HUES64 (cell line): ENCODE data around the gene DUOX1.

Source experiments
- H3K27ac ChIP-seq: 2 replicates; pipeline ENCODE4 v1.7.0; 2013; ENCODE audit warnings: low read depth, low read length, inconsistent platforms
- H3K27me3 ChIP-seq: 2 replicates; pipeline ENCODE4 v1.6.1; 2013; ENCODE audit warnings: mild to moderate bottlenecking, low read length; ENCODE audit not compliant: insufficient read depth
- H3K36me3 ChIP-seq: 2 replicates; pipeline ENCODE4 v1.6.1; 2013; ENCODE audit warnings: mild to moderate bottlenecking, low read length; ENCODE audit not compliant: insufficient read depth
- H3K4me1 ChIP-seq: 2 replicates; pipeline ENCODE4 v1.6.1; 2013; ENCODE audit warnings: mild to moderate bottlenecking, low read length, moderate library complexity; ENCODE audit not compliant: insufficient read depth
- H3K4me3 ChIP-seq: 2 replicates; pipeline ENCODE4 v1.5.1; 2013; ENCODE audit warnings: mild to moderate bottlenecking, low read length, moderate library complexity
- H3K9ac ChIP-seq: 2 replicates; pipeline ENCODE4 v1.6.1; 2013; ENCODE audit warnings: mild to moderate bottlenecking, low read depth, low read length
- H3K9me3 ChIP-seq: 2 replicates; pipeline ENCODE4 v1.6.1; 2013; ENCODE audit warnings: low read depth, low read length; ENCODE audit not compliant: insufficient read depth
- WGBS: fragments of 150-250, 120-280 bp; methylation state at CpG from one replicate; pipeline ENCODE4 v1.1.7; 2013; ENCODE audit warnings: missing lambda C conversion rate; 5-methylcytosine and 5-hydroxymethylcytosine counted together

DUOX1 gene

GRCh38 chr15:45163508-45163856 is 33.7 kb downstream of the DUOX1 start:
- no peaks in the 10 kb centered on the region for H3K9me3 ChIP-seq
- H3K27me3 ChIP-seq, result no peaks in the 10 kb centered on the region
- H3K27ac ChIP-seq, result no peak overlapping the region
- WGBS, result 83% methylated on average over 9 of the region's 9 CpGs
- H3K36me3 ChIP-seq, result no peaks in the 10 kb centered on the region
- no peak overlapping the region for H3K4me3 ChIP-seq
- H3K4me1 ChIP-seq, result peaks cover 6% of the 10 kb centered on the region
- H3K9ac ChIP-seq, result no peak overlapping the region

- Histone ChIP-seq H3K27ac (no peak overlapping the region), H3K4me1 (peaks cover 14% of the 10 kb centered on the region), H3K27me3 (no peaks in the 10 kb centered on the region), H3K9me3 (no peaks in the 10 kb centered on the region), H3K9ac (no peak overlapping the region), H3K36me3 (no peaks in the 10 kb centered on the region), H3K4me3 (no peak overlapping the region)
- WGBS, result no CpG with 5 or more reads among the region's 1 CpG
Measured at GRCh38 chr15:45164914-45165313, 35.1 kb downstream of the DUOX1 start.

DNA sequence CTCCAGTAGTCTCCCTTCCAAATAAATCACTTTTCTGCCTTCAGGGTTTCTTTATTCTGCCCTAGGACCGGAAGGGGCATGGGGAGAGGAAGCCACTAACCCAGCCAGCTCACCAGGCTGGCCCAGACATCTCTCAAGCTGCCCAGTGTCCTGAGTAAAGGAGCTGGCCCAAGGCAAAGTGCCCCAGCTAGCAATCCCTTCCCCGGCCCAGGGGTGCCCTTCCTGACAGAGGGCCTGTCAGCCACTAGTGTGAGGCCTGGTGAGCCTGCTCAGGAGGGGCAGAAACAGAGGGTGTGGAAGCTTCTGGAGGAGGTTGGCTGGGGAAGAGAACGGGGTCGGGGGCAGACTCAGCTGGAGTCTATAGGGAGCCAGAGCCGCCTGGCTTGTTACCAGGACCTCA is 35.7 kb downstream of the DUOX1 start:
- WGBS, result 91% methylated on average over 4 of the region's 5 CpGs

DNA sequence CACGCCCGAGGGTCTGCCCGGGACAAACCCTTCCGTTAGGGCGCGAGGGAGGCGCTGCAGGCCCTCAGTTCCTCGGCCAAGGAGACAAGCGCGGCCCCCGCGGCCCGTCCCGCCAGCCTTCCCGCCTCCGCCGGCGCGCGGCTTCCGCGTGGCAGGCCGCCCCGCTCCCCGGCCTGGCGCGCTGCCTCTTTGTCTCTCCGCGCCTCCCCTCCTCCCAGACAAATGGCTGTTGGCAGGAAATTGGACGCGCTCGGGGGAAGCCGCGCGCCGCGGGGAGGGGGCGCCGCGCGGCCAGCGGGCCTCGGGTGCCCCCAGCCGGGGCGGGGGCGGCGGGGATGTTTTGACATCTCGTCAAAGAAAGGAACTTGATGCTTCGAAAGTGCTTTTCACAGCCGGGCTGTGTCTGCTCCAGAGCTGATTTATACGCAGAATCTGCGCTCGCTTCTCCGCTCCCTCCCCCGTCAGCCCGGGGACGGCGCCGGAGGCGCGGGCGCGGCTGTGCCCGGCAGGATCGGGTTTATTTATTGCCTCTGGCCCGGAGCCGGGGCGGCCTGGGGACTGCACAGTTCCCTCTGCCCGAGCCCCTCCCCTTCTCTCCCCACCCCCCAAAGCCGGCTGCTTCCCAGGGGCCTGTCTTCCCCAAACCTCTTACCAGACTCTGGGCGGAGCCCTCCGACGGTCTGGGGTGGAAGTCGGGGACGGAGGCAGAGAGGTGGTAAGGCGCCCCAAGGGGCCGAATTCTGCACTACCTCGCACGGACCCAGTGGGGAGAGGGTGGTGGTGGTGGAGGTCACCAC is 37.2 kb downstream of the DUOX1 start:
- H3K4me3 ChIP-seq, result peak overlapping the region; percentile 73
- H3K4me1 ChIP-seq, result peaks cover 19% of the 10 kb centered on the region
- H3K9me3 ChIP-seq, result no peaks in the 10 kb centered on the region
- 0 out of 2 replicates have a peak, but pooled peaks cover 4% of the 10 kb centered on the region for H3K36me3 ChIP-seq
- H3K27ac ChIP-seq, result peak overlapping the region; percentile 96
- H3K9ac ChIP-seq, result peak overlapping the region; percentile 97
- WGBS, result under 1% methylated on average over 79 of the region's 79 CpGs
- H3K27me3 ChIP-seq, result no peaks in the 10 kb centered on the region

More for the DNA sequence above, 35.7 kb downstream of the DUOX1 start:
- H3K4me1 ChIP-seq, result peaks cover 19% of the 10 kb centered on the region
- no peaks in the 10 kb centered on the region for H3K9me3 ChIP-seq
- no peak overlapping the region for H3K4me3 ChIP-seq
- H3K27ac ChIP-seq, result no peak overlapping the region
- H3K36me3 ChIP-seq, result no peaks in the 10 kb centered on the region
- no peaks in the 10 kb centered on the region for H3K27me3 ChIP-seq
- H3K9ac ChIP-seq, result no peak overlapping the region

- H3K4me1 ChIP-seq, result peaks cover 19% of the 10 kb centered on the region
Measured at GRCh38 chr15:45167631-45168205, 37.9 kb downstream of the DUOX1 start.

DNA sequence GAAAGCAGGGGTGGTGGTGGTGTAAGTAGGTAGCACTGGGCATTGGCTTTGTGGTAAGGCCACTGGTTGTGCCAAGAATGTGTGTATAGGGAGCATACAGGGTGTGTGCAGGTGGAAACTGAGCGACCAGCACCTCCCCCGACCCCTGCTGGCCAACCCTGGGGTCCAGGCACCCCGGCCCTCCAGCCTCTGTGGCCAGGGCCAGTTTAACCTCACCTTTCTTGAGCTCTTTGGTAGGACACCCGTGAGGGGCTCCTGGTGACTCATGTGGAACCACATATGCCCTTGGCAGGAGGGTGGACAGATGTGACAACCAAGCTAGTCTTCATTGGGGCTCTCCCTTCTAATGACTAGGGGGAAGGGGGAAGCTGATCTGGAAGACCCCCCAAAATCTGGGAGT is 38.5 kb downstream of the DUOX1 start:
- no peak overlapping the region for H3K27ac ChIP-seq
- H3K27me3 ChIP-seq, result no peaks in the 10 kb centered on the region
- 0 out of 2 replicates have a peak, but pooled peaks cover 4% of the 10 kb centered on the region for H3K36me3 ChIP-seq
- H3K9me3 ChIP-seq, result no peaks in the 10 kb centered on the region
- H3K4me3 ChIP-seq, result no peak overlapping the region
- 93% methylated on average over 4 of the region's 4 CpGs for WGBS
- no peak overlapping the region for H3K9ac ChIP-seq
- peaks cover 19% of the 10 kb centered on the region for H3K4me1 ChIP-seq

More at GRCh38 chr15:45167631-45168205, 37.9 kb downstream of the DUOX1 start:
- Histone ChIP-seq H3K27me3 (no peaks in the 10 kb centered on the region), H3K9ac (0 out of 2 replicates have a peak overlapping the region, but pooled peaks have one; percentile 10), H3K27ac (no peak overlapping the region; the same call in 1 of the 2 replicates), H3K36me3 (0 out of 2 replicates have a peak, but pooled peaks cover 4% of the 10 kb centered on the region), H3K4me3 (peak overlapping the region; percentile 73), H3K9me3 (no peaks in the 10 kb centered on the region)
- 70% methylated on average over 9 of the region's 9 CpGs for WGBS

DNA sequence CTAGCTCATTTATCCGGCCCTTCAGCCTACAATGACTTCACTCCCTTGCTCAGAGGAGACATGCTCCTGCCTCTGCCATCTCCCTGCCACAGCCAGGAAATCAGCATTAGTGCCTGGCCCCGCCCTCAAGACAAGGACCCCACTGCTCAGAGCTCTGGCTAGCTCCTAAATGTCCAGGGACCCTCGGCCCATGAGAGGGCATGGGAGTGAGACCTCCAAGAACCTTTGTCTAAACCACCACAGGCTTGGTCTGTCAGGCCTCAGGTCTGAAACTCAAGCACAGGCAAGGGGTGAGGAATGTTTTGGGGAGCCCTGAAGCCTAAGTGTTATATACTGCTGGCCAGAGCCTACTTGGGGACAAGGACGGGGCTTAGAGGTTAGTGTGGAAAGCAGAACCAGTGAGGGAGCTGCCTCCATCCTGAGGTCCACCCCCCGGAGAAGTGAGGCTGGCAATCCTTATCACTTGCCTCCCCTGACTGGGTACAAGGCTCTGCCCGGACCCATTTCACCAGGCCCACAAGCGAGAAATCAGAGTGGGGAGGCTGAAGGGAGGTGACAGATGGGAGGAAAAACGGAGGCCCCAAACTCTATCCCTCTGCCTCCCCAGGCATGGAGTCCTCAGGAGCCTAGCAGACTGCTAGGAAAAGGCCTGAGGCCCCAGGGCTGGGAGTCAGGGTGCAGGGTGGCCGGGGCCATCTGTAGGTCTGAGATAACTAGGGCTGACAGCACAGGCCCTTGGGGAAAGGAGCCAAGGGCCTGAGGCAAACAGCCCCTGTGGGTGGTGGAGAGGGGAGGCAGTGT is 39.2 kb downstream of the DUOX1 start:
- peaks cover 19% of the 10 kb centered on the region for H3K4me1 ChIP-seq
- H3K4me3 ChIP-seq, result no peak overlapping the region
- no peak overlapping the region; the same call in 1 of the 2 replicates for H3K27ac ChIP-seq
- H3K9ac ChIP-seq, result no peak overlapping the region; the same call in 1 of the 2 replicates
- H3K27me3 ChIP-seq, result no peaks in the 10 kb centered on the region
- peaks cover 8% of the 10 kb centered on the region; the same call in 1 of the 2 replicates for H3K36me3 ChIP-seq
- no peaks in the 10 kb centered on the region for H3K9me3 ChIP-seq
- 85% methylated on average over 9 of the region's 9 CpGs for WGBS

DNA sequence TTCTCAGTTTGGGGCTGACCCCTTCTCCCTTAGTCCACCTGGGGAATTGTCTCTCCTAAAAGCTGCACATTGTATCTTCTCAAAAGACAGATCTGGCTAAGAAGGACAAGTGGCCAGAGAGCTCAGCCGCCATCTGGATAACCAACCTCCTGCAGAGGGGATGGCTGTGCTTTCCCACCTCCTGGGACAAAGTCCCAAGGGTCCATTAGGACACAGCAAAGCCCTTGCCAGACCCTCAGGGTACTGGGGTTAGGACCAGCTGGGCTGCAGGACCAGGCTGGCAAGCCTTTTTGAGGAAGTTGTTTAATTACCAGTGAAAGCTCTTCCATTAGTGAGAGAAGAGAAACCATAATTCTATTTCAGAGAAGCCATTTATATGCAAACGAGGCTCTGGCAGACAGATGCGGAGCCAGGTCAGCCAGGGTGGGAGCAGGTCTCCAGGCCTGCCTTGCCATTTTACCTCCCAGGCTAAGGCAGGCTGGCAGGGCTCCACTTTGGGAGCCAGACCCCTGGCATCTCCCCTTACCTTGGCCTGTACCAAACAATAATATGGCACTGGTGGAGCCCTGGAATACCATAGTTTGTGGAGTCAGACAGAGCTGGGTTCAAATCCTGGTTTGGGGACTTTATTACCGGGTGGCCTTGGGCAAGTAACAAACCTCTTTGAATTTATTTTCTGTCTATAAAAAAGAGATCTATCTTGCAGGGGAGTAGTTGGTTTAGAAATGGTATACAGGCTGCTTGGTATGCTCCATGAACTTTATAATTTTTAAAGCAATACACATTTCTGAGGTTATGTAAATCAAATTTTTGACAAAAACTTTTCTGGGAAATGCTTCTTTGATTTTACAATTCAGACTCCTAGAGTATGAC is 40.0 kb downstream of the DUOX1 start:
- Histone ChIP-seq H3K4me3 (no peak overlapping the region), H3K27me3 (no peaks in the 10 kb centered on the region), H3K9ac (no peak overlapping the region; the same call in 1 of the 2 replicates), H3K27ac (no peak overlapping the region; the same call in 1 of the 2 replicates), H3K9me3 (no peaks in the 10 kb centered on the region), H3K36me3 (peaks cover 13% of the 10 kb centered on the region), H3K4me1 (peaks cover 19% of the 10 kb centered on the region)
- WGBS, result 28% methylated on average over 3 of the region's 4 CpGs

- H3K27me3 ChIP-seq, result no peaks in the 10 kb centered on the region
- H3K9ac ChIP-seq, result no peak overlapping the region
- H3K4me3 ChIP-seq, result no peak overlapping the region
- H3K4me1 ChIP-seq, result peaks cover 19% of the 10 kb centered on the region
- H3K9me3 ChIP-seq, result no peaks in the 10 kb centered on the region
- H3K27ac ChIP-seq, result no peak overlapping the region
- H3K36me3 ChIP-seq, result peaks cover 21% of the 10 kb centered on the region
- WGBS, result 94% methylated on average over 12 of the region's 12 CpGs
Measured at GRCh38 chr15:45171912-45172311, 42.1 kb downstream of the DUOX1 start.

- peaks cover 13% of the 10 kb centered on the region for H3K4me1 ChIP-seq
- 93% methylated on average over 6 of the region's 6 CpGs for WGBS
- peaks cover 29% of the 10 kb centered on the region for H3K36me3 ChIP-seq
- H3K4me3 ChIP-seq, result no peak overlapping the region
- H3K27ac ChIP-seq, result no peak overlapping the region
- no peak overlapping the region for H3K9ac ChIP-seq
- no peaks in the 10 kb centered on the region for H3K27me3 ChIP-seq
- no peaks in the 10 kb centered on the region for H3K9me3 ChIP-seq
Measured at GRCh38 chr15:45174069-45174468, 44.3 kb downstream of the DUOX1 start.
